GM18499 (cell line): ENCODE results near the gene CORT.
"Not testable (repeated sequence)": the region's sequence is repeated elsewhere in the genome, so short reads cannot be mapped to it uniquely, and the experiment has no call there.

ENCODE experiments used
- ATAC-seq: cut with Tn5 transposase; IDR thresholded peaks from one replicate; pipeline ENCODE4 v1.9.1; 2021; ENCODE audit warnings: moderate number of reproducible peaks; ENCODE audit not compliant: insufficient read depth, unreplicated experiment

The CORT gene

DNA sequence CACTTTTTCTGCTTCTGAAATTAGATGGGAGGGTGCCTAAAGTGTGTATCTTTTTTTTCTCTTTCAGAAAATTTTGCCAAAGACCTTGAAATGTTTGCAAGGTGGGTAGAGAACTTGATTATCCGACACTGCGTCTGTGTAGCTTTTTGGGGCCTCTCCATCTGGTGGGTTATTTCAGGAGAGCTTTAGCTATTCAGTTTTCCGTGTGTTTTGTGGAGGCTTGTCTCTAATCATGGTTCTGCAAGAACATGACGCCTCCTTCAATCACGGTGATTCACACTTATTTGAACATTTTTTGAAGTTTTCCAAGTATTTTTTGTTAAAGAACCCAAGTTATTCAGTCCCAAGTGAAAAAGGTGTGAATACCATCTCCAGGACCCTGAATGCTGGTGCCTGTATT is 15.2 kb upstream of the CORT start:
- ATAC-seq, result no peak

GRCh38 chr1:10437052-10437451 is 12.8 kb upstream of the CORT start:
- no peak for ATAC-seq

DNA sequence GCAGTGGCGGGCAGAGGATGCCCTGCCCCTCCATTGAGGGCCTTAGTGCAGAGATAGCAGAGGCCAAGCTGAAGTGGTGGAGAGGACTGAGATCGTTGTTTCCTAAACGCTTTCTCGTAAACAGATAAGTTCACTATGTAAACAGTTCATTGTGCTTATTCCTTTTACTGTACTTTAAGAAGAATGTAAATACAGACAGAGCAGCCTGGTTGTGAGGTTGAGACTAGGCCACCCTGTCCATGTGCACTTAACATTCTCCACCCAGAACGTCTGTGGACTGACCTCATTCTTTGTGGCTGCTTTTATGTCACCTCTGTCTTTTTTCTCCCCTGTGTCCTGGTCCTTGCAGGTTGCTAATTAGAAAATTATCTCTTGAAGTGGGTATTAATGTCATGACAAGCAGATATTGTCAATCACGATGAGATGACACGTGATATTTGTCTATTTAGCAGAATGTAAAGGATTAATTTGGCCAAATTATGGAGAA is 11.1 kb upstream of the CORT start:
- no peak for ATAC-seq

- no peak for ATAC-seq
Measured at GRCh38 chr1:10440305-10440704, 9.5 kb upstream of the CORT start.

- no peak for ATAC-seq
Measured at GRCh38 chr1:10440794-10441193, 9.0 kb upstream of the CORT start.

DNA sequence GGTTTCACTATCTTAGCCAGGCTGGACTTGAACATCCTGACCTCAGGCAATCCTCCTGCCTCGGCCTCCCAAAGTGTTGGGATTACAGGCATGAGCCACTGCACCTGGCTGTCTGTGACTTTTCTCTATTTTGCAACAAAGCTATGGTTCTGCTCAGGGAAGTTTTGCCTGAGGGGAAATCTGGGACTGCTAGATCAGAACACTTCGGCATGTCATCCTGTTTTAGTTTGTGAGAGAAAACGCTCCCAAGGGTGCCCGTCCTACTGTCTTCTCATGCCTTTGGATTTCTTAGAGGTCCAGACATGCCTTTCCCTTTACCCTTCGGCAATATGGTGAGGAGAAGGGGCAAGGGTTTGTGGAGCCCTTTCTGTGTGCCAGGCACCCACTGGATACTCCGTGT is 5.6 kb upstream of the CORT start:
- no peak for ATAC-seq

GRCh38 chr1:10444795-10445397 is 4.9 kb upstream of the CORT start:
- no peak for ATAC-seq

GRCh38 chr1:10446790-10447422 is 2.9 kb upstream of the CORT start:
- no peak for ATAC-seq

GRCh38 chr1:10450156-10450814 is 454 bp downstream of the CORT start:
- no peak for ATAC-seq

DNA sequence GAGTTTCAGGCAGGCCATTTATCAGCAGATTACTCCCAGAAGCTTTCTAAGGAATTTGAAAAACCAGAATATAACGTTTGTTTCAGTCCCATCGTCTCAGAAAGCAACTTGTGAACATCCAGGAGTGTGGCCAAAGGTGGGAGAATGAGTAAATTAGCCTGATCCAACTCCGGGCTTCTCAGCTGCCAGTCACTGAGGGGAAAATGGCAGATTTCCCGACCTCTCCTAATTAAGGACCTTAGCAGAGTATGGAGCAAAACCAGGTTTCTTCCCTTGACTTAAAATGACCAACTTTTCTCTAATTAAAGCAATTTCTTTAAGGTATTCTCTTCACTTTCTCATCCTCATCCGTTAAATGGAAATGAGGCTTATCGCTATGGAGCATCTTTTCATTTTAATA is 1.0 kb downstream of the CORT start:
- ATAC-seq, result no peak

DNA sequence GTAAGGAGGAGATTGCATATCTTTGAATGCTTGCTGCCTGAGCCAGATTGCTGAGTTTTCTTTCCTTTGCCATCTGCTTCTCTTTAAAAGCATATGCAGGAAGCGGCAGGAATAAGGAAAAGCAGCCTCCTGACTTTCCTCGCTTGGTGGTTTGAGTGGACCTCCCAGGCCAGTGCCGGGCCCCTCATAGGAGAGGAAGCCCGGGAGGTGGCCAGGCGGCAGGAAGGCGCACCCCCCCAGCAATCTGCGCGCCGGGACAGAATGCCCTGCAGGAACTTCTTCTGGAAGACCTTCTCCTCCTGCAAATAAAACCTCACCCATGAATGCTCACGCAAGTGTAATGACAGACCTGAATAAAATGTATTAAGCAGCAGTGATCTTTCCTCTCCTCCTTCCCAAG is 1.5 kb downstream of the CORT start:
- no peak for ATAC-seq

GRCh38 chr1:10456048-10456447 is 6.2 kb downstream of the CORT start:
- no peak for ATAC-seq

- ATAC-seq, result no peak
Measured at GRCh38 chr1:10456661-10457060, 6.8 kb downstream of the CORT start.

DNA sequence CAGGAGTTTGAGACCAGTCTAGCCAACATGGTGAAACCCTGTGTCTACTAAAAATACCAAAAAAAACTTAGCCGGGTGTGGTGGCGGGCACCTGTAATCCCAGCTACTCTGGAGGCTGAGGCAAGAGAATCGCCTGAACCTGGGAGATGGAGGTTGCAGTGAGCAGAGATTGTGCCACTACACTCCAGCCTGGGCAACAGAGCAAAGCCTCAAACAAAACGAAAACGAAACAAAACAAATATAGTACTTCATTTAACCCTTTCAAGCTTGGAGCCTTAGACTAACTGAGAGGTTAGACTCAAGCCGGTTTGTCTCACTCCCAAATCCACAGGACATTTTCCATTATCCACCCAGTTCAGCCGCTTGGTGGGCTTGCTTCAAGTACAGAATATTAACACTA is 7.6 kb downstream of the CORT start:
- ATAC-seq, result not testable (repeated sequence)

- ATAC-seq, result no peak
Measured at GRCh38 chr1:10457875-10458274, 8.0 kb downstream of the CORT start.

DNA sequence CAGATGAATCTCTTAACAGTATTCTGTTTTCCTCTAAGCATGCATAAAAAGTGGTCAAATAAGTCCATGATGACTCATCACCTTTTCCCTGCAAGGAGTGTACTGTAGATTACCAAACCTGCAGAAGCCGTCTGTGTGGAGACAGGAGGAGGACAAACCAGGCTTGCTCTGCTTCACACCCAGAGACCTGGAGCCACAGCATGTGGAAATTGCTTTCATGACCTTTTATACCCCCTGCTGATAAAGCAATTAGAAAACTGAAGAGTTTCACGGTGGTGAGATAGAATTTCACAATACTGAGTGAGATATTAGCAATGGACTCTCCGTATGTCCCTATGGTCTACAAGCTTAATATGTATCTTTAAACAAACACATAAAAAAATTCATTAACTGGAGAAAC is 9.4 kb downstream of the CORT start:
- no peak for ATAC-seq

DNA sequence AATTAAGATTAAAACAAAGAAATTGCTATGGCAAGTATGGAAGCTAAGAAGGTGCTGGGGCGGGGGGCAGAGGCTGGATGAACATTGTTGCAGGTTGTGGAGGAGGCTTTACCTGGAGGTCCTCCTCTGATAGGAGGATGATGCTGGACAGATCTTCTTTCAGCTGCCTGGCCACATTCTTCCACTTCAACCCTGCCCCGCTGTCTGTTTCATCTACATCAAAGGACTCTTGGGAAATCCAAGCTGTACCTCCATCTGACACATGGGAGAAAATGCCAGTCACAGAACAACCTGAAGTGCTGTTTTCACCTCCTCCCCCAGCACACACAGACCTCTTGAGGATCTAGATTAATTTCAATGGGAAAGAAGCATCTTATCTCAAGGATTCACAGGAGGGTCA is 17.2 kb downstream of the CORT start:
- no peak for ATAC-seq

DNA sequence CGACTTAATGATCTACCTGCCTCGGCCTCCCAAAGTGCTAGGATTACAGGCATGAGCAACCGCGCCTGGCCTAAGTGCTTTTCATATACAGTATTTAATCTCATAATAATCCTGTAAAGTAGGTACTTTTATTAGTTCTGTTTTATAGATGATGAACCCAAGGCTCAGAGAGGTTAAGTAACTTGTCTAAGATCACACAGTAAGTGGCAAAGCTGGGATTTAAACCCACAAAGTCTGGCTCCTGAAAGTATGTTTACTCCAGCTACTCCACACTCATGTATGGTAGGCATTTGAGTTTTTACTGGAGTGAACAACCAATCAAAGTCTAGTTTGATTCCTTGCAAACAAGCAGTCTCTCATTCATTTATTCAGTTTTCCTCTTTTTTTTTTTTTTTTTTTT is 20.2 kb downstream of the CORT start:
- ATAC-seq, result no peak

DNA sequence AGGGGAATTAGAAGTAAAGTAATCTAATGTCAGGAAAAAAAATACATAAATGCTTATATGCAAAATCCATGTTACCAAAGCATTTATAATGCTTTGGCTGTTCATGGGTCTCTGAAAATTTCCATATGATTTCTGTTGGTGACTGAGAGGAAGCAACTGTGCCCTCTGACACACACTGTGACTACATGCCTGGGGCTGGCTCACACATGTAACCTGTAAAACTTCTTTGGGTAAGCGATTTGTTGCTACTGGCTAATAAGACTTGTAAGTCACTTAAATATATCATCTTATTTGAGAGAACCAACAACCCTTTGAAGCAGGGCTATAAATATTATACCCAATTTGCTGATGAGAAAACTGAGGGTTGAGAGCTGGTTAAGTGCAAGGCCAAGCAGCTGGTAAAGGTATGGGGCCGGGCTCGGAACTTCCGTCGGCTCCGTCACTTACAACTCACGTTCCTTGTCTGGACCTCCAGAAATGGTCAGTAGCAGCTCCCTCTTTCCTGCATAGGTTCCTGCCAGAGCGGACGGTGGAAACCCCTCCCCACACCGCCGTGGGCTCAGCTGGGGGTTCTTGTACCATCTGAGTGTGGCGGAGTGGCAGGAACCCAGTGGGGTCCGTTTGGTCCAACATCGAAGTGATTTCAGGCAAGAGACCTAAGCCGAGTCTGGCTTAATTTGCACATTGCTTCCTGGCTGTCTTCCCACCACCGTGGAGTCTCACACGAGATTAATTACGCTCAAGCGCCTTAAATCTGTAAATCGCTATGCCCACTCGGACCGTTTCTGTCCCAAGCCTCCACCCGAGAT is 21.8 kb downstream of the CORT start:
- no peak for ATAC-seq

DNA sequence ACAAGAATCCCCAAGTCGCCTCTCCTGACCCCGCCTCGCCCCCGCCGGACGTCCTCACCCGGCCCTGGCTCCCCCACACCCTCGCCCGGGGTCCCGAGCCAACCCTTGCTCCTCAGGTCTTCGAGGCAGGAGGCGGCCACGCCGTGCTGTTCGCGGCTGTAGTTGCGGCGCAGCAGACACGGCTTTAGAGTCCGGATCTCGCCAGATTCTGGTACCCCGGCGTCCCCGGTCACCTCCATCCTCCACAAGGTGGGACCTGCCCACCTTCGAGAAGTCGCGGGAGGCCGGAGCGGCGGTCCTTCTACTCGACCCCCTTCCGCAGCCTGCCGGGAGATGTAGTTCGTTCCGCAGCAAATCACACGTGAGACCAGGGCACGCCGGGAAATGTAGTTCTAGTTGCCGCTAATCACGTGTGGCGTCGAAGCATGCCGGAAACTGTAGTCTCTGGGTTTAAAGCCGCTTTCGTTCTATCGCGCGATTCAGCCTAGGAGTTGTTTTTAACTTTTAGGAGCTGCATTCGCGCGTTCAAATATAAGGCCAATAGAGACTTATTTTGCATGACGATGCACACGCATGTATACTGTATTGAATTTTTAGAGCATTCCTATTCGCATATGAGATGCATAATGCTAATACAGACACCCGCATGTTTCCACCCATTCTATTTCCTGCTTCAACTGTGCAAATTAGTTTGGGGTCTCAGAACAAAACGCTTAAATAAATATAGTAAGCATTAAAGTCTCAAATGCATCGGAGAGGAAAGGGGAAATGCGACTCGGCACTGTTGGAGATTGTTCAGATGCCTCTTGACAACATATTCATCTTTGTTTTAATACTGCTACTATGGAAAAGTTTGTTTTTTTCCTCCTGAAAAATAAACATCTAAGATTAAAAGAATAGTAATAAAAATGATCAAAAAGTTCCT is 22.7 kb downstream of the CORT start, which contains the start of gene DFFA:
TSS of gene DFFA (minus strand) at position 310 of the 925 bp plus-strand sequence. CDS start at position 239, 71 bp downstream.
- peak; percentile 70 for ATAC-seq
